Testis (tissue), 3 donors: ENCODE measurements around the gene EHBP1. TPM values are rescaled to one million over a fixed set of nuclear protein-coding genes. Genes with fewer than 3 reads are reported as not detected.

Source experiments
- DNase-seq: peaks from one replicate; pipeline ENCODE4 v3.0.0-alpha.2; 2019
- H3K27ac ChIP-seq, 2 donors: fragments of 200-600 bp; sonication (generic); one replicate each; pipeline ENCODE4 v1.5.1; 2019
- H3K27me3 ChIP-seq: fragments of 200-600 bp; sonication (generic); one replicate; pipeline ENCODE4 v1.5.1; 2019
- H3K36me3 ChIP-seq: fragments of 200-600 bp; sonication (generic); one replicate; pipeline ENCODE4 v1.5.1; 2017; ENCODE audit warnings: low read depth; ENCODE audit errors: missing control alignments
- H3K4me1 ChIP-seq: fragments of 200-600 bp; sonication (generic); one replicate; pipeline ENCODE4 v1.5.1; 2019
- H3K4me3 ChIP-seq, 2 donors: fragments of 200-600 bp; sonication (generic); one replicate each; pipeline ENCODE4 v1.5.1; 2017 to 2019
- H3K9me3 ChIP-seq: fragments of 200-600 bp; sonication (generic); one replicate; pipeline ENCODE4 v1.5.1; 2017
- POLR2A ChIP-seq: fragments of 450-650 bp; IDR thresholded peaks from one replicate; pipeline ENCODE4 v1.6.1; 2017; ENCODE audit warnings: antibody characterized with exemption, mild to moderate bottlenecking, moderate library complexity
- WGBS, 2 donors: methylation state at CpG; one replicate each; pipeline ENCODE4 v1.1.5; 2018; 5-methylcytosine and 5-hydroxymethylcytosine counted together
- intact Hi-C: fragments of 100-400 bp; cut with DNase I; formaldehyde crosslinking; loops from one replicate; pipeline ENCODE4 v1.15.1; 2023; ENCODE audit warnings: low total_unique reads
- polyA plus RNA-seq: library from polyadenylated mRNA; stranded (reverse); fragments of 350-450 nt; fragmentation: Illumina TruSeq; extraction: RNeasy Lipid Tissue Mini Kit (QIAGEN cat#74804); gene quantifications from one replicate; pipeline ENCODE4 v1.2.3, GENCODE V29; 2014; ENCODE audit warnings: low read depth, low replicate concordance; ENCODE audit not compliant: insufficient read depth
- total RNA-seq, 2 donors: library from RNA; depleted of rRNA; stranded (reverse); fragments of >200 nt; gene quantifications; one replicate each; pipeline ENCODE4 v1.2.3, GENCODE V29; 2016
- TF ChIP-seq, protein P1 (sequence below), 3 experiments: fragments of 450-650 bp in 2 of 3; fragments of 200-600 bp in 1 of 3; sonication (generic) in 1 of 3; IDR thresholded peaks; one replicate each; pipeline ENCODE4 v1.5.1; 2016 to 2019; ENCODE audit warnings: antibody characterized with exemption in 3 of 3, mild to moderate bottlenecking in 2 of 3, moderate library complexity in 1 of 3

EHBP1 gene
- total and polyA plus RNA-seq, 3 donors from 2014 or later, result 69.3 to 99.5 (median 86.8) TPM

DNA sequence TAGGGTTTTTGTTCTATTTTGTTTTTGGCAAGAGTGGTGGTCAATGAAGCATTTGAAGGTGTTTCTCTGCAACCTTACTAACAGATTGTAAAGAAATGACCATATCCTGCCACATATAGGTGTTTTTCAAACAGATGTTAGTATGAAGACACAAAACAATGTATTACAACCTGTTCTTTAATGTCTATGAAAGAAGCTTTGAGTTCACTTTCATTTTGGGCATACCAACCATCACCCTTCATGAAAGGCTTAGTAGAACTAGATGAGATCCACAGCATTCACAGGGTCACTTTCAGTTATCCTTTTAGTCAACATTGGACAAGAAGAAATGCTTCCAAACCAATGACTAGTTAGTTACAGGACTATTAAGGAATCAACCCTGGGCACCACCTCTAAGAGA, 95.1 kb downstream of the EHBP1 start:
- Histone ChIP-seq H3K4me1 (no peaks in the 10 kb centered on the region), H3K27ac (no peak overlapping the region), H3K36me3 (no peaks in the 10 kb centered on the region), H3K4me3 (no peak overlapping the region), H3K9me3 (no peaks in the 10 kb centered on the region), H3K27me3 (no peaks in the 10 kb centered on the region)
- TF ChIP-seq POLR2A, result no peak
- intact Hi-C loops, result no loop called here
- DNase-seq, result no peak

DNA sequence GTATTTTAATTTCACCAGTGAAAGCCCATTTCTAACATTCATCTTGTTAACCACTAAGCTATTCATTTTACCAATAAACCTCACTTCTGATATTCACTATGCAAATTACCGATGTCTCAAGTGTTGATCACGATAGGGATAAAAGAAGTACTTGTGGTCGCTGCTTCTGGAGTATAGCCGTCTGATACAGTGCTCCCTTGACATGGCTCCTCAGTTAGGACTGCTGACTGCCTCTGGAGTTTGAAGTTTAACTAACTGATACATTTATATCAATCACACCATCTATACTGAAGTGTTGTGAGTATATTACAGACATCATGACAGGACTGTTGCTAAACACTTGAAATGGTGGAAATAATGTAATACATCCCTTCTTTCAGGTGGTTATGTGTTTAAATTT, 95.6 kb downstream of the EHBP1 start:
- TF ChIP-seq, protein P1, sequence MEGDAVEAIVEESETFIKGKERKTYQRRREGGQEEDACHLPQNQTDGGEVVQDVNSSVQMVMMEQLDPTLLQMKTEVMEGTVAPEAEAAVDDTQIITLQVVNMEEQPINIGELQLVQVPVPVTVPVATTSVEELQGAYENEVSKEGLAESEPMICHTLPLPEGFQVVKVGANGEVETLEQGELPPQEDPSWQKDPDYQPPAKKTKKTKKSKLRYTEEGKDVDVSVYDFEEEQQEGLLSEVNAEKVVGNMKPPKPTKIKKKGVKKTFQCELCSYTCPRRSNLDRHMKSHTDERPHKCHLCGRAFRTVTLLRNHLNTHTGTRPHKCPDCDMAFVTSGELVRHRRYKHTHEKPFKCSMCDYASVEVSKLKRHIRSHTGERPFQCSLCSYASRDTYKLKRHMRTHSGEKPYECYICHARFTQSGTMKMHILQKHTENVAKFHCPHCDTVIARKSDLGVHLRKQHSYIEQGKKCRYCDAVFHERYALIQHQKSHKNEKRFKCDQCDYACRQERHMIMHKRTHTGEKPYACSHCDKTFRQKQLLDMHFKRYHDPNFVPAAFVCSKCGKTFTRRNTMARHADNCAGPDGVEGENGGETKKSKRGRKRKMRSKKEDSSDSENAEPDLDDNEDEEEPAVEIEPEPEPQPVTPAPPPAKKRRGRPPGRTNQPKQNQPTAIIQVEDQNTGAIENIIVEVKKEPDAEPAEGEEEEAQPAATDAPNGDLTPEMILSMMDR (IDR thresholded peaks at IDR 0.05), result no peak
- no peak for TF ChIP-seq POLR2A
- intact Hi-C loops, result no loop called here
- Histone ChIP-seq H3K9me3 (no peaks in the 10 kb centered on the region), H3K4me3 (no peak overlapping the region), H3K27me3 (no peaks in the 10 kb centered on the region), H3K27ac (no peak overlapping the region), H3K4me1 (no peaks in the 10 kb centered on the region), H3K36me3 (no peaks in the 10 kb centered on the region)
- DNase-seq, result no peak
- 89 to 93% methylated on average over 4 of the region's 4 CpGs for WGBS, 2 donors

DNA sequence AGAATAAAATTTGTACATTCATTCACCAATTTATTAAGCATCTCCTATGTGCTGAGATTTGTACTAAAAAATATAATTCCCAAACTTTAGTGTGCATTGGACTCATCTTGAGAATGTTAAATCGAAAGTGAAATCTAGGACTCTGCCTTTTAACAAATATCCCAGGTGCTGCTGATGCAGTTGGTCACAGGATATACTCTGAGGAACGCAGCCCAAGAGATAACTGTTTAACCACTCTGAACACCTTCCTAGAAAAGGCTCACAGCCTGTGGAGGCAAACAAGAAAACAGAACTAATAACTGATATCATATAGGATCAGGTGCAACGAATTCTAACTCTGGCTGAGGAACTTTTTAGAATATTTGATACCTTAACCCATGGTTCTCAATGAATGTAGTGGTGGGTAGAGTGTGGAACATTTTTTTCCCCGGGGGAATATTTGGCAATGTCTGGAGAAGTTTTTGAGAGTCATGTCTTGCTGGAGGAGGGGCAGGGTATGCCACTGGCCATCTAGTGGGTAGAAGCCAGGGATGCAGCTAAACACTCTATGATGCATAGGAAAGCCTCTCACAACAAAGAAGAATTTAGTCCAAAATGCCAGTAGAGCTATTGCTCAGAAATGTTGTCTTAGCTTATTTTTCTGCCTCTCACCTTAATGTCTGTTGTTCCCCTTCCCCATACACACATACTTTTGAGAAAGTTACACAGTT, 96.5 kb downstream of the EHBP1 start:
- Histone ChIP-seq H3K4me1 (no peaks in the 10 kb centered on the region), H3K4me3 (no peak overlapping the region), H3K36me3 (no peaks in the 10 kb centered on the region), H3K27ac (no peak overlapping the region), H3K9me3 (no peaks in the 10 kb centered on the region), H3K27me3 (no peaks in the 10 kb centered on the region)
- WGBS, 2 donors, result 84 to 85% methylated on average over 4 of the region's 4 CpGs
- intact Hi-C loops, result no loop called here
- no peak for DNase-seq
- TF ChIP-seq POLR2A, result no peak
- TF ChIP-seq, protein P1 (IDR thresholded peaks at IDR 0.05), result no peak

DNA sequence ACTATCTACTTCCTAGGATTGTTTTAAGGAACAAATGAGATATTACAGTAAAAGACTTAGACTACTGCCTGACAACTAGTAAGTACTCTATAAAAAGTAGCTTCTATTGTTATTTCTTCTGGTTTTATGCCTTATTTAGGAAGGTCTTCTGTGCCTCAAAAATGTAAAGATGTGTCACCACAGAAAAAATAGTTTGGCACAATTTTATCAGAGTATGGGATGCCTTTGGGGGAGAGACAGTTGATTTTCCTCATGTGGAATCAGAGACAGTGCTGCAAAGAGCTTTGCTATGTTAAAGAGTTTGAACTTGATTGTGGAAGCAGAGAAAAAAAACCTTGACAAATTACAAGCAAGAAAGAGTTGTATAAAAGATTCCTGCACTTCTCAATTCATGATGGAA, 98.4 kb downstream of the EHBP1 start:
- Histone ChIP-seq H3K27ac (no peak overlapping the region), H3K27me3 (no peaks in the 10 kb centered on the region), H3K4me1 (no peaks in the 10 kb centered on the region), H3K36me3 (no peaks in the 10 kb centered on the region), H3K9me3 (no peaks in the 10 kb centered on the region), H3K4me3 (no peak overlapping the region)
- DNase-seq, result no peak
- intact Hi-C loops, result no loop called here
- TF ChIP-seq POLR2A, result no peak

DNA sequence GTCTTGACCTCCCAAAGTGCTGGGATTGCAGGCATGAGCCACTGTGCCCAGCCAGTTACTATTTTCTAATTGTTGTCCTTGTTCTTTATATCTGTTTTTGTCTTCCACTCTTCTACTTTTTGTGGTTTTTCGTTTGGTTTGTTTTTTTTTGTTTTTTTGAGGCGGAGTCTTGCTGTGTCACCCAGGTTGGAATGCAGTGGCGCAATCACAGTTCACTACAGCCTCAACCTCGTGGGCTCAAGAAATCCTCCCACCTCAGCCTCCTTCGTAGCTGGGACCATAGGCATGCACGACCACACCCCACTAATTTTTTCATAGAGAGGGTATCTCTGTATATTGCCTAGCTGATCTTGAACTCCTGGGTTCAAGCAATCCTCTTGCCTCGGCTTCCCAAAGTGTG, 100.7 kb downstream of the EHBP1 start:
- H3K9me3 ChIP-seq, result no peaks in the 10 kb centered on the region
- TF ChIP-seq, protein P1 (IDR thresholded peaks at IDR 0.05), result no peak
- no peak for TF ChIP-seq POLR2A
- WGBS, 2 donors, result 91 to 96% methylated on average over 7 of the region's 7 CpGs
- intact Hi-C loops, result no loop called here
- no peak for DNase-seq
- H3K27ac ChIP-seq, result no peak overlapping the region
- no peaks in the 10 kb centered on the region for H3K4me1 ChIP-seq
- H3K36me3 ChIP-seq, result no peaks in the 10 kb centered on the region
- H3K4me3 ChIP-seq, result no peak overlapping the region
- no peaks in the 10 kb centered on the region for H3K27me3 ChIP-seq

DNA sequence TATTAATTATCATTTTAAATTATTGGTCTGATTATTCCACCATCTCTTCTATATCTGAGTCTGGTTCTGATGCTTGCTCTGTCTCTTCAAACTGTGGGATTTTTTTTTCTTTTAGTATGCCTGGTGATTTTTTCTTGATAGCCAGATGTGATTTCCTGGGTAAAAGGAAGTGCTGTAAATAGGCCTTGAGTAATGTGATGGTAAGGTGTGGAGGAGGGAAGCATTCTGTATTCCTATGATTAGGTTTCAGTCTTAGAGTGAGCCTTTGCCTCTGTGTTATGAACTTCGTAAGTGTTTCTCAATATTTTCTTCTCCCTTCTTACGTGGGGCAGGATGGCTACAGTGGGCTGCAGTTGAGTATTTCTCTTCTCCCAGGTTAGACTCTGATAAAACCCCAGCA, 103.0 kb downstream of the EHBP1 start:
- intact Hi-C loops, result no loop called here
- H3K4me1 ChIP-seq, result no peaks in the 10 kb centered on the region
- H3K27me3 ChIP-seq, result no peaks in the 10 kb centered on the region
- no peak overlapping the region for H3K4me3 ChIP-seq
- H3K27ac ChIP-seq, result no peak overlapping the region
- no peaks in the 10 kb centered on the region for H3K9me3 ChIP-seq
- no peak for DNase-seq
- no peaks in the 10 kb centered on the region for H3K36me3 ChIP-seq
- TF ChIP-seq POLR2A, result no peak
- TF ChIP-seq, protein P1 (IDR thresholded peaks at IDR 0.05), result no peak
- WGBS, 2 donors, result 83 to 96% methylated on average over 2 of the region's 2 CpGs
